ENCODE data around the gene MYO3A.
"Not testable (repeated sequence)": the region's sequence is repeated elsewhere in the genome, so short reads cannot be mapped to it uniquely, and the experiment has no call there.

The MYO3A gene

GRCh38 chr10:26046073-26046700 is 112.2 kb downstream of the MYO3A start:
- no peaks in the 10 kb centered on the region for H3K36me3 ChIP-seq (ENCODE audit: control insufficient read depth, insufficient read depth, low read length)
- no peaks in the 10 kb centered on the region for H3K9me3 ChIP-seq (ENCODE audit: control insufficient read depth, low read length)
- H3K4me3 ChIP-seq (ENCODE audit: low read length): no peak overlapping the region
- no peaks in the 10 kb centered on the region for H3K27me3 ChIP-seq (ENCODE audit: control insufficient read depth, insufficient read depth, low read length)
- H3K4me1 ChIP-seq (ENCODE audit: control insufficient read depth, insufficient read depth, low read length): no peaks in the 10 kb centered on the region
- H3K9ac ChIP-seq (ENCODE audit: low read length): no peak overlapping the region

- H3K36me3 ChIP-seq (ENCODE audit: control insufficient read depth, insufficient read depth, low read length): no peaks in the 10 kb centered on the region
- H3K27me3 ChIP-seq (ENCODE audit: control insufficient read depth, insufficient read depth, low read length): no peaks in the 10 kb centered on the region
- no peak overlapping the region for H3K4me3 ChIP-seq (ENCODE audit: low read length)
- no peaks in the 10 kb centered on the region for H3K9me3 ChIP-seq (ENCODE audit: control insufficient read depth, low read length)
- H3K4me1 ChIP-seq (ENCODE audit: control insufficient read depth, insufficient read depth, low read length): no peaks in the 10 kb centered on the region
- H3K9ac ChIP-seq (ENCODE audit: low read length): no peak overlapping the region
Measured at GRCh38 chr10:26048756-26049155, 114.7 kb downstream of the MYO3A start.

DNA sequence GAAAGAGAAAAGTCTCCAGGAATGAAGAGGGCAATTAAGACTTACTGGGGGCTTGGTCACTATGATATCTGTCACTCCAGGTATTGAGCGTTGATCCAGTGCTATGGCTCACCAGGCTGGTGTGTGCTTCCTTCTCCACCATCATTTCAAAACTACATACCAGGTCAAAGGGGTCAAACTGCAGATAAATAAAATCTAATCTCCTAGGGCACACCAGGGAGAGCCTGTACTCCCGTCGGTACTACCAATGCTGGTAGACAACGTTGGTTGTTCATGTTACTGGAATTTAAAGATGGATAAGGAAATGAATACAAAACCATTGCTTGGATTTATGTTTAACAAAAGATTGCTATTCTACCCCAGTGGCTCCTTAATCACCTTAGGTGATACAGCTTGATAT is 118.3 kb downstream of the MYO3A start:
- no peak overlapping the region for H3K4me3 ChIP-seq (ENCODE audit: low read length)
- H3K36me3 ChIP-seq (ENCODE audit: control insufficient read depth, insufficient read depth, low read length): no peaks in the 10 kb centered on the region
- no peaks in the 10 kb centered on the region for H3K27me3 ChIP-seq (ENCODE audit: control insufficient read depth, insufficient read depth, low read length)
- H3K4me1 ChIP-seq (ENCODE audit: control insufficient read depth, insufficient read depth, low read length): no peaks in the 10 kb centered on the region
- H3K9ac ChIP-seq (ENCODE audit: low read length): no peak overlapping the region
- no peaks in the 10 kb centered on the region for H3K9me3 ChIP-seq (ENCODE audit: control insufficient read depth, low read length)

GRCh38 chr10:26057466-26057865 is 123.4 kb downstream of the MYO3A start:
- no peaks in the 10 kb centered on the region for H3K36me3 ChIP-seq (ENCODE audit: control insufficient read depth, insufficient read depth, low read length)
- H3K9ac ChIP-seq (ENCODE audit: low read length): no peak overlapping the region
- H3K4me3 ChIP-seq (ENCODE audit: low read length): no peak overlapping the region
- no peaks in the 10 kb centered on the region for H3K4me1 ChIP-seq (ENCODE audit: control insufficient read depth, insufficient read depth, low read length)
- H3K27me3 ChIP-seq (ENCODE audit: control insufficient read depth, insufficient read depth, low read length): no peaks in the 10 kb centered on the region
- H3K9me3 ChIP-seq (ENCODE audit: control insufficient read depth, low read length): no peaks in the 10 kb centered on the region

DNA sequence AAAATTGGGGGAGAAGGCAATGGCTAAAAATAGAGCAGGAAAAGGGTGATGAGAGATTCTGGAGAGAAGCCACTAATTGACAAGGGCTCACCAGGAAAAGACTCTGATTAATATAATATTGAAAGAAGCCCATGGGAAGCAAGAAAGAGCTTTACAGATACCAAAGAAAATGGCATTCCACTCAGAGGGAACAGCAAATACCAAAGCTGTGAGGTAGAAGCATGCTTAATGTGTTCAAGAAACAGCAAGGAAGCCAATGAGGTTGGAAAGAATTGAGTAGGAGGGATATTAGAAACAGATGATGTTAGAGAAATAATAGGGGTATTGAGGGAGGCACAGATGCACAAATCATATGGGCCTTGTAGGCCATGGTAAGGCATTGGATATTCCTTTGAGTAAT is 130.1 kb downstream of the MYO3A start:
- Histone ChIP-seq H3K9ac (ENCODE audit: low read length) (no peak overlapping the region), H3K4me3 (ENCODE audit: low read length) (no peak overlapping the region), H3K4me1 (ENCODE audit: control insufficient read depth, insufficient read depth, low read length) (no peaks in the 10 kb centered on the region), H3K27me3 (ENCODE audit: control insufficient read depth, insufficient read depth, low read length) (no peaks in the 10 kb centered on the region), H3K36me3 (ENCODE audit: control insufficient read depth, insufficient read depth, low read length) (no peaks in the 10 kb centered on the region), H3K9me3 (ENCODE audit: control insufficient read depth, low read length) (no peaks in the 10 kb centered on the region)

DNA sequence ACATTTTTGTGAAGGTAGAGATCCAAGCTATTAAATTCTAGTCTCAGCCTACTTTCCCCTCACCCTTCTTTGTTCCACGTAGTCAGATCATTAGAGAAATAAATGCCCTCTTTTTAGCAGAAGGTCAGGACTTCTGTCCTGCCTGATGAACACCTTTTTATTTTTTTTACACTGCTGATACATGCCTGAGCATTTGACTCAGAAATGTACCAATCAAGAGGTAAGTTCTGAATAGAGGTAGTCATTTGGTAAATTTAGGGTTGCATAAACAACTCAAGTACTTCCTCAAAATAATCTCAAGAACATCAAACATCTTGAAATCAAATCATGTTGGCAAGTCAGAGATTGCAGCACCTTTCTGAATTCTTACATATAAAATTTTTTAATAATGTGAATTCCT is 133.7 kb downstream of the MYO3A start:
- Histone ChIP-seq H3K4me3 (ENCODE audit: low read length) (no peak overlapping the region), H3K36me3 (ENCODE audit: control insufficient read depth, insufficient read depth, low read length) (no peaks in the 10 kb centered on the region), H3K9me3 (ENCODE audit: control insufficient read depth, low read length) (no peaks in the 10 kb centered on the region), H3K4me1 (ENCODE audit: control insufficient read depth, insufficient read depth, low read length) (no peaks in the 10 kb centered on the region), H3K9ac (ENCODE audit: low read length) (no peak overlapping the region), H3K27me3 (ENCODE audit: control insufficient read depth, insufficient read depth, low read length) (no peaks in the 10 kb centered on the region)

DNA sequence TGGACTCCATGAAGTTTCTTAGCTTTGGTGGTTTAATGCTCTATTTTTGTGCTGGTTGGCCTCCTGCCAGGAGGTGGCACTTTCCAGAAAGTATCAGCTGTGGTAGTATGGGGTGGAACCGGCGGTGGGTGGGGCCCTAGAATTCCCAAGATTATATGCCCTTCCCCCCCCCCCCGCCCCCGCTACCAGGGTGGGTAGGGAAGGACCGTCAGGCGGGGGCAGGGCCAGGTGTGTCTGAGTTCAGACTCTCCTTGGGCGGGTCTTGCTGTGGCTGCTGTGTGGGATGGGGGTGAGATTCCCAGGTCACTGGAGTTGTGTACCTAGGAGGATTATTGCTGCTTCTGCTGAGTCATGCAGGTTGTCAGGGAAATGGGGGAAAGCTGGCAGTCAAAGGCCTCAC is 146.9 kb downstream of the MYO3A start:
- H3K9me3 ChIP-seq (ENCODE audit: control insufficient read depth, low read length); H3K4me3 ChIP-seq (ENCODE audit: low read length); H3K36me3 ChIP-seq (ENCODE audit: control insufficient read depth, insufficient read depth, low read length); H3K4me1 ChIP-seq (ENCODE audit: control insufficient read depth, insufficient read depth, low read length); H3K9ac ChIP-seq (ENCODE audit: low read length); H3K27me3 ChIP-seq (ENCODE audit: control insufficient read depth, insufficient read depth, low read length): not testable (repeated sequence)

GRCh38 chr10:26081459-26081858 is 147.4 kb downstream of the MYO3A start:
- no peaks in the 10 kb centered on the region for H3K9me3 ChIP-seq (ENCODE audit: control insufficient read depth, low read length)
- no peaks in the 10 kb centered on the region for H3K4me1 ChIP-seq (ENCODE audit: control insufficient read depth, insufficient read depth, low read length)
- no peaks in the 10 kb centered on the region for H3K36me3 ChIP-seq (ENCODE audit: control insufficient read depth, insufficient read depth, low read length)
- no peak overlapping the region for H3K4me3 ChIP-seq (ENCODE audit: low read length)
- no peak overlapping the region for H3K9ac ChIP-seq (ENCODE audit: low read length)
- H3K27me3 ChIP-seq (ENCODE audit: control insufficient read depth, insufficient read depth, low read length): no peaks in the 10 kb centered on the region

GRCh38 chr10:26085549-26085948 is 151.5 kb downstream of the MYO3A start:
- Histone ChIP-seq H3K27me3 (ENCODE audit: control insufficient read depth, insufficient read depth, low read length) (no peaks in the 10 kb centered on the region), H3K4me1 (ENCODE audit: control insufficient read depth, insufficient read depth, low read length) (no peaks in the 10 kb centered on the region), H3K9ac (ENCODE audit: low read length) (no peak overlapping the region), H3K4me3 (ENCODE audit: low read length) (no peak overlapping the region), H3K9me3 (ENCODE audit: control insufficient read depth, low read length) (no peaks in the 10 kb centered on the region), H3K36me3 (ENCODE audit: control insufficient read depth, insufficient read depth, low read length) (no peaks in the 10 kb centered on the region)

GRCh38 chr10:26087666-26088065 is 153.6 kb downstream of the MYO3A start:
- Histone ChIP-seq H3K9me3 (ENCODE audit: control insufficient read depth, low read length) (no peaks in the 10 kb centered on the region), H3K4me1 (ENCODE audit: control insufficient read depth, insufficient read depth, low read length) (no peaks in the 10 kb centered on the region), H3K4me3 (ENCODE audit: low read length) (no peak overlapping the region), H3K36me3 (ENCODE audit: control insufficient read depth, insufficient read depth, low read length) (no peaks in the 10 kb centered on the region), H3K9ac (ENCODE audit: low read length) (no peak overlapping the region), H3K27me3 (ENCODE audit: control insufficient read depth, insufficient read depth, low read length) (no peaks in the 10 kb centered on the region)

DNA sequence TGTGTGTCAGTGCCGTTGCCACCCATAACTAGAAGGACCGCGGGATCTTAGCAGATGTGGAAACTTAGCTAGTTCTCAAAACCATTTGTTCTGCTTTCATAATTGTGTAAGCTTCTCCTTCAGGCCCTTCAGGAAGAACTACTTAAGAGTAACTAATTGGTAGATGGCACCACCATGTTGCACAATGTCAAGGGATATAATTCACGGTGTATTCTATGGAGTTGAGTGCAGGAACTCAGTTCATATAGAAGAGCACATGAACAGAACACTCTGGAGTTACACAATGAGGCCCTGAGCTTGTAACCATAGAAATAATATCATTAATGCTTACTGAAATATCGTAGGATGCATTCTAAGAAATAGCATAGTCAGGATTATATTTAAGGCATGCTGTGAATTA is 156.0 kb downstream of the MYO3A start:
- H3K36me3 ChIP-seq (ENCODE audit: control insufficient read depth, insufficient read depth, low read length): no peaks in the 10 kb centered on the region

DNA sequence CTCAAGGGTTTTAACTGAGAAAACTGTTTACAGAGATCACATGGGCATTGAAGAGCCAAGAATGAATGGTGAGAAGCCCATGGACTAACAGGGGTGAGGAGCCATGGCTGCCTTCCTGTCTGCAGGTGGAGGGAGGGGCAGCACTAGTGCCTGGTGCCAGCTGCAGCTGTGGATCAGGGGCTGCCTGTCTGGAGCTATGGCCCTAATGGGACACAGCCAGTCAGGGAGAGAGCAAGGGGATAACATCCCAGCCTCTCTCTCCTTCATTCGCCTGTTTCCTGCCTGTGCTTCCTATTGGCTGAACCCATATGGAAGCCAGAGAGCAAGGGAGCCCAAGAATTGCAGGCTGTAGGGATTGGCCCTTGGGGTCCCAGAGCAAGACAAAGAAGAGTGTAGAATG is 156.7 kb downstream of the MYO3A start:
- Histone ChIP-seq H3K4me1 (ENCODE audit: control insufficient read depth, insufficient read depth, low read length) (no peaks in the 10 kb centered on the region), H3K4me3 (ENCODE audit: low read length) (no peak overlapping the region), H3K9ac (ENCODE audit: low read length) (no peak overlapping the region), H3K9me3 (ENCODE audit: control insufficient read depth, low read length) (no peaks in the 10 kb centered on the region), H3K36me3 (ENCODE audit: control insufficient read depth, insufficient read depth, low read length) (no peaks in the 10 kb centered on the region), H3K27me3 (ENCODE audit: control insufficient read depth, insufficient read depth, low read length) (no peaks in the 10 kb centered on the region)

More for the DNA sequence above, 156.0 kb downstream of the MYO3A start:
- no peak overlapping the region for H3K9ac ChIP-seq (ENCODE audit: low read length)
- H3K4me3 ChIP-seq (ENCODE audit: low read length): no peak overlapping the region
- no peaks in the 10 kb centered on the region for H3K9me3 ChIP-seq (ENCODE audit: control insufficient read depth, low read length)
- no peaks in the 10 kb centered on the region for H3K27me3 ChIP-seq (ENCODE audit: control insufficient read depth, insufficient read depth, low read length)
- H3K4me1 ChIP-seq (ENCODE audit: control insufficient read depth, insufficient read depth, low read length): no peaks in the 10 kb centered on the region

- no peaks in the 10 kb centered on the region for H3K36me3 ChIP-seq (ENCODE audit: control insufficient read depth, insufficient read depth, low read length)
- H3K9me3 ChIP-seq (ENCODE audit: control insufficient read depth, low read length): no peaks in the 10 kb centered on the region
- no peak overlapping the region for H3K9ac ChIP-seq (ENCODE audit: low read length)
- H3K4me1 ChIP-seq (ENCODE audit: control insufficient read depth, insufficient read depth, low read length): no peaks in the 10 kb centered on the region
- H3K4me3 ChIP-seq (ENCODE audit: low read length): no peak overlapping the region
- H3K27me3 ChIP-seq (ENCODE audit: control insufficient read depth, insufficient read depth, low read length): no peaks in the 10 kb centered on the region
Measured at GRCh38 chr10:26093229-26093628, 159.2 kb downstream of the MYO3A start.
